Fibroblast of skin of right biceps (primary cell): Measurements from ENCODE around the gene PRDM15.

Experiments
- DNase-seq: peaks from one replicate; pipeline ENCODE4 v3.0.0-alpha.2; 2013

PRDM15 gene

GRCh38 chr21:41837756-41838297 lies 41.3 kb downstream of the PRDM15 start:
- DNase-seq: no peak

GRCh38 chr21:41836166-41837015 lies 42.8 kb downstream of the PRDM15 start:
- DNase-seq: no peak

- no peak for DNase-seq
Observed at GRCh38 chr21:41835711-41836154, 43.4 kb downstream of the PRDM15 start.

GRCh38 chr21:41834926-41835663 lies 44.0 kb downstream of the PRDM15 start:
- DNase-seq: no peak

- no peak for DNase-seq
Observed at GRCh38 chr21:41834252-41834925, 44.8 kb downstream of the PRDM15 start.

GRCh38 chr21:41833497-41834115 lies 45.5 kb downstream of the PRDM15 start:
- no peak for DNase-seq

- DNase-seq: no peak
Observed at GRCh38 chr21:41832596-41833496, 46.3 kb downstream of the PRDM15 start.

GRCh38 chr21:41831866-41832595 lies 47.1 kb downstream of the PRDM15 start:
- no peak for DNase-seq

- DNase-seq: no peak
Observed at GRCh38 chr21:41831453-41831831, 47.7 kb downstream of the PRDM15 start.

GRCh38 chr21:41830764-41831452 lies 48.2 kb downstream of the PRDM15 start:
- no peak for DNase-seq

GRCh38 chr21:41830145-41830707 lies 48.9 kb downstream of the PRDM15 start:
- DNase-seq: no peak

GRCh38 chr21:41828884-41829360 lies 50.2 kb downstream of the PRDM15 start:
- no peak for DNase-seq

GRCh38 chr21:41827951-41828883 lies 50.9 kb downstream of the PRDM15 start:
- no peak for DNase-seq

- no peak for DNase-seq
Observed at GRCh38 chr21:41825881-41826280, 53.3 kb downstream of the PRDM15 start.

- no peak for DNase-seq
Observed at GRCh38 chr21:41825216-41825615, 53.9 kb downstream of the PRDM15 start.

- DNase-seq: no peak
Observed at GRCh38 chr21:41824466-41825207, 54.5 kb downstream of the PRDM15 start.

GRCh38 chr21:41823906-41824305 lies 55.2 kb downstream of the PRDM15 start:
- no peak for DNase-seq

- DNase-seq: no peak
Observed at GRCh38 chr21:41823166-41823565, 56.0 kb downstream of the PRDM15 start.
